Activated T-helper 2 cell treated with anti-CD3 and anti-CD28 coated beads, Interferon-gamma antibody, Interleukin-2, Interleukin-4, amounts not matched to agents 10 μg/mL and 5 μg/mL and 100 μg/mL, durations not matched to agents 14 hours and 24 hours and 36 hours (primary cell): Measurements from ENCODE around the gene OR52E1. TPM values are rescaled to one million over a fixed set of nuclear protein-coding genes. Genes with fewer than 3 reads are reported as not detected.
"Not testable (repeated sequence)": the region's sequence is repeated elsewhere in the genome, so short reads cannot be mapped to it uniquely, and the experiment has no call there.

Experiments
- DNase-seq: peaks from one replicate; pipeline ENCODE4 v3.0.0; 2021; ENCODE audit warnings: low spot score
- H3K27ac Mint-ChIP-seq: one replicate; pipeline ENCODE4 v1.8.0; 2021; ENCODE audit warnings: mixed read lengths
- H3K27me3 Mint-ChIP-seq: one replicate; pipeline ENCODE4 v1.8.0; 2021; ENCODE audit warnings: low read depth, mixed read lengths
- H3K36me3 Mint-ChIP-seq: one replicate; pipeline ENCODE4 v1.8.0; 2021; ENCODE audit warnings: low read depth, mixed read lengths
- H3K4me1 Mint-ChIP-seq: one replicate; pipeline ENCODE4 v1.8.0; 2021; ENCODE audit warnings: low read depth, mixed read lengths
- H3K4me3 Mint-ChIP-seq: one replicate; pipeline ENCODE4 v1.8.0; 2021; ENCODE audit warnings: low read depth, mild to moderate bottlenecking, moderate library complexity, mixed read lengths
- H3K9me3 Mint-ChIP-seq: one replicate; pipeline ENCODE4 v1.8.0; 2021; ENCODE audit warnings: mixed read lengths
- intact Hi-C: fragments of 100-400 bp; cut with micrococcal nuclease; formaldehyde crosslinking; loops from one replicate; pipeline ENCODE4 v1.15.1; 2023
- total RNA-seq: library from RNA; stranded (reverse); gene quantifications from 2 replicates; pipeline ENCODE4 v1.2.3, GENCODE V29; 2022

The OR52E1 gene
- total RNA-seq = not detected in 2 replicates

DNA sequence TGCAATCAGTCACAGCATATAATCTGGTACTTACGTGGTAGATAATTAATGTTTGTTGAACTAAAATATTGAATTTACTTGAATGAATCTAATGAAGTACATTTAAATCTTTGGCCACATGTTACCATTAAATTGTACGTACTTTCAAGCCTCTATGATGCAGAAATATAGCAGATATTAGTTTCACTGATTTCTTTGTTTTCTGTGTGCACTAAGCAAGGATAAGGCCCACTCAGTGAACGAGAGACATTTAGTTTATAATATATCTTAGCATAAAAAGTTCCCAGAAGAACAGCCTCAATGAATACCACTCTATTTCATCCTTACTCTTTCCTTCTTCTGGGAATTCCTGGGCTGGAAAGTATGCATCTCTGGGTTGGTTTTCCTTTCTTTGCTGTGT lies at the start of gene OR52E1:
Gene OR52E1 (plus strand): TSS at position 301 of the 400 bp plus-strand sequence.
- H3K36me3 Mint-ChIP-seq = no peaks in the 10 kb centered on the region
- H3K4me1 Mint-ChIP-seq = no peaks in the 10 kb centered on the region
- no peaks in the 10 kb centered on the region for H3K27me3 Mint-ChIP-seq
- H3K27ac Mint-ChIP-seq = no peak within 1 kb of the TSS
- DNase-seq = no peak
- no peak within 1 kb of the TSS for H3K4me3 Mint-ChIP-seq
- intact Hi-C loops = no loop called here
- H3K9me3 Mint-ChIP-seq = no peaks in the 10 kb centered on the region

DNA sequence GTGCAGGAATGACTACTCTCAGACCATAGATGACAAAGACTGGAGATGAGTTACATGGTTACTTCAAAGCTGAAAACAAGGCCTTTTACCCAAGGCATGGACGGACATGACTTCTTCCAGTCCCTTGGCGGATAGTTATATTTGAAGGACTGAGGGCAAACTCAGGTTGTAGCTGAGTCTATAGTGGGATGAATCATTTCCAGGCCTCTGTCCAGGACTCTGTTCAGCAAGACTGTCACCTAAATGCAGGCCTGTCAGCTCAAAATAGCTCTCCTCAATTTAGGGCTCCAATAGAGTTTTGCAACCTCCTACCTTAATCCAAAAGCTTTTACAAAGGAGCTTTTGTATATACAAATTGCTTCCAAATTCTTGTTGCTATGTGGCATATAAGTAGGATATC lies 47.4 kb upstream of the OR52E1 start:
- intact Hi-C loops = no loop called here
- Mint-ChIP-seq H3K9me3 (peaks cover 20% of the 10 kb centered on the region), H3K36me3 (no peaks in the 10 kb centered on the region), H3K27me3 (no peaks in the 10 kb centered on the region), H3K27ac (no peak overlapping the region), H3K4me3 (no peak overlapping the region), H3K4me1 (no peaks in the 10 kb centered on the region)
- DNase-seq = no peak

GRCh38 chr11:5036669-5037068 lies 32.7 kb upstream of the OR52E1 start:
- intact Hi-C loops = no loop called here
- no peaks in the 10 kb centered on the region for H3K4me1 Mint-ChIP-seq

DNA sequence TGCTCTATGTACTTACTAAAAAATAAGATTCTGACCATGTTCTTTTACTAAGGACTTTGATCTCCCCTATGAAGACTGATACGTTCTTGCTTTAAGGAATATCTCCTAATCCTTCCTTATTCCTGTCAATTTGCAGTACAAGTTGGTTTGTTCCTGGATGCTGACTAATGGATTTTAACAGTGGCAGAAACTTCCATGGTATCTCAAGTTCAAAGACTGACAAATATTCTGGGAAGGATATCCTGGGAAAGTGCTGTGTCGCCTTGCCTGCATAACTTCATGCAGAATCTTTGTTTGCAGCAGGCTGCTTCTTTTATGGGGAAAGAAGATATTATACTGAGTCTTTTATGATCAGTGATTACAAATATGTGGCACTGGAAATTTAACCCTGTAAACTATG lies 31.4 kb upstream of the OR52E1 start:
- no peaks in the 10 kb centered on the region for H3K4me1 Mint-ChIP-seq
- H3K27me3 Mint-ChIP-seq = no peaks in the 10 kb centered on the region
- no peak for DNase-seq
- H3K36me3 Mint-ChIP-seq = no peaks in the 10 kb centered on the region
- H3K4me3 Mint-ChIP-seq = no peak overlapping the region
- H3K9me3 Mint-ChIP-seq = no peaks in the 10 kb centered on the region
- H3K27ac Mint-ChIP-seq = no peak overlapping the region
- intact Hi-C loops = no loop called here

More at GRCh38 chr11:5036669-5037068, 32.7 kb upstream of the OR52E1 start:
- Mint-ChIP-seq H3K36me3 (no peaks in the 10 kb centered on the region), H3K9me3 (no peaks in the 10 kb centered on the region), H3K27ac (no peak overlapping the region), H3K27me3 (no peaks in the 10 kb centered on the region), H3K4me3 (no peak overlapping the region)
- no peak for DNase-seq

DNA sequence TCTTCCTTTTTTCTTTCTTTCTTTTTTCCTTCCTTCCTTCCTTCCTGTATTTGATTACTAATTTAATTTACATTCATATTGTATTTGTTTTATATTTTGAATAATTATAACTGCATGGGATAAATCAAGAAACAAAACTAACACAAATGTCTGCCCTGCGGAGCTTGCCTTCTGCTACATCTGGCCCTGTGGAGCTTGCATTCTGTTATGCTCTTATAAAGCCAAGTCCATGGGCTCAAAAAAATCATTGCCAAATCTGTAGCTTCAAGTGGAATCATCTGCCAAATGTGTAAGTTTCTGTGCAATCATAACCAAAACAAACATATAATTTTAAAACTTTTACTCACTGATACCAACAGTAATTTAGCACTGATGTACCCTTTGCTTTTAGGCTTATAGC lies 31.0 kb upstream of the OR52E1 start:
- no peaks in the 10 kb centered on the region for H3K36me3 Mint-ChIP-seq
- no peak for DNase-seq
- no peaks in the 10 kb centered on the region for H3K4me1 Mint-ChIP-seq
- intact Hi-C loops = no loop called here
- no peak overlapping the region for H3K4me3 Mint-ChIP-seq
- no peak overlapping the region for H3K27ac Mint-ChIP-seq
- H3K9me3 Mint-ChIP-seq = no peaks in the 10 kb centered on the region
- H3K27me3 Mint-ChIP-seq = no peaks in the 10 kb centered on the region

DNA sequence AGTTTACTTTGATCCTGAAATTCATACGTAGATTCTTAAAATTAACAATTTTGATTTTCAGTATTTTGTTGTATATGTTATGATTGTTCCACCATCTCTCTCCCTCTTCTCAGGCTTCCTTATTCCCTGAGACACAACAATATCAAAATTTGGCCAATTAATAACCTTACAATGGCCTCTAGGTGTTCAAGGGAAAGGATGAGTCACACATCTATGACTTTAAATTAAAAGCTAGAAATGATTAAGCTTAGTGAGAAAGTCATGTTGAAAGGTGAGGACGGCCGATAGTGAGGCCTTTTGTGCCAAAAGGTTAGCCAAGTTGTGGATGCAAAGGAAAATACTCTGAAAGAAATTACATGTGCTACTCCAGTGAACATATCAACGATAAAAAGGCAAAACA lies 28.5 kb upstream of the OR52E1 start:
- intact Hi-C loops = no loop called here
- Mint-ChIP-seq H3K4me3 (no peak overlapping the region), H3K9me3 (no peaks in the 10 kb centered on the region), H3K27ac (no peak overlapping the region), H3K36me3 (no peaks in the 10 kb centered on the region), H3K4me1 (no peaks in the 10 kb centered on the region), H3K27me3 (no peaks in the 10 kb centered on the region)
- no peak for DNase-seq

- Mint-ChIP-seq H3K27me3 (no peaks in the 10 kb centered on the region), H3K9me3 (no peaks in the 10 kb centered on the region), H3K27ac (no peak overlapping the region), H3K4me3 (no peak overlapping the region), H3K36me3 (no peaks in the 10 kb centered on the region), H3K4me1 (no peaks in the 10 kb centered on the region)
- intact Hi-C loops = no loop called here
- DNase-seq = no peak
Measured at GRCh38 chr11:5042091-5042490, 27.3 kb upstream of the OR52E1 start.

GRCh38 chr11:5043380-5043779 lies 26.0 kb upstream of the OR52E1 start:
- no peak for DNase-seq
- no peak overlapping the region for H3K4me3 Mint-ChIP-seq
- H3K27me3 Mint-ChIP-seq = no peaks in the 10 kb centered on the region
- intact Hi-C loops = no loop called here
- H3K27ac Mint-ChIP-seq = no peak overlapping the region
- H3K4me1 Mint-ChIP-seq = no peaks in the 10 kb centered on the region
- H3K36me3 Mint-ChIP-seq = no peaks in the 10 kb centered on the region
- H3K9me3 Mint-ChIP-seq = no peaks in the 10 kb centered on the region

- Mint-ChIP-seq H3K36me3 (no peaks in the 10 kb centered on the region), H3K4me1 (no peaks in the 10 kb centered on the region), H3K27me3 (no peaks in the 10 kb centered on the region), H3K9me3 (no peaks in the 10 kb centered on the region), H3K4me3 (no peak within 1 kb of the TSS), H3K27ac (no peak within 1 kb of the TSS)
- intact Hi-C loops = no loop called here
- no peak for DNase-seq
Measured at GRCh38 chr11:5046226-5046625, 23.1 kb upstream of the OR52E1 start, which contains the start of gene OR52J3. Gene OR52J3, plus strand, starts transcription at chr11:5046526. Its CDS starts 0 bp downstream, at chr11:5046526.

DNA sequence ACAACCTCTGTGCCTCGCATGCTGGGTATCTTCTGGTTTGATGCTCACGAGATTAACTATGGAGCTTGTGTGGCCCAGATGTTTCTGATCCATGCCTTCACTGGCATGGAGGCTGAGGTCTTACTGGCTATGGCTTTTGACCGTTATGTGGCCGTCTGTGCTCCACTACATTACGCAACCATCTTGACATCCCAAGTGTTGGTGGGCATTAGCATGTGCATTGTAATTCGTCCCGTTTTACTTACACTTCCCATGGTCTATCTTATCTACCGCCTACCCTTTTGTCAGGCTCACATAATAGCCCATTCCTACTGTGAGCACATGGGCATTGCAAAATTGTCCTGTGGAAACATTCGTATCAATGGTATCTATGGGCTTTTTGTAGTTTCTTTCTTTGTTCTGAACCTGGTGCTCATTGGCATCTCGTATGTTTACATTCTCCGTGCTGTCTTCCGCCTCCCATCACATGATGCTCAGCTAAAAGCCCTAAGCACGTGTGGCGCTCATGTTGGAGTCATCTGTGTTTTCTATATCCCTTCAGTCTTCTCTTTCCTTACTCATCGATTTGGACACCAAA lies 22.5 kb upstream of the OR52E1 start:
- no peaks in the 10 kb centered on the region for H3K4me1 Mint-ChIP-seq
- intact Hi-C loops = no loop called here
- no peaks in the 10 kb centered on the region for H3K9me3 Mint-ChIP-seq
- no peak overlapping the region for H3K4me3 Mint-ChIP-seq
- H3K27ac Mint-ChIP-seq = no peak overlapping the region
- no peaks in the 10 kb centered on the region for H3K27me3 Mint-ChIP-seq
- no peaks in the 10 kb centered on the region for H3K36me3 Mint-ChIP-seq
- DNase-seq = no peak

- intact Hi-C loops, H3K27ac Mint-ChIP-seq, H3K9me3 Mint-ChIP-seq, H3K4me3 Mint-ChIP-seq, H3K36me3 Mint-ChIP-seq, H3K4me1 Mint-ChIP-seq, DNase-seq, H3K27me3 Mint-ChIP-seq: not testable (repeated sequence)
Measured at GRCh38 chr11:5058679-5059078, 10.7 kb upstream of the OR52E1 start.

GRCh38 chr11:5059391-5059790 lies 10.0 kb upstream of the OR52E1 start, which contains the start of gene OR52E2:
Gene OR52E2, minus strand, starts transcription at chr11:5059627. Its CDS starts 0 bp downstream, at chr11:5059627.
- Mint-ChIP-seq H3K27ac (no peak within 1 kb of the TSS), H3K27me3 (no peaks in the 10 kb centered on the region), H3K9me3 (no peaks in the 10 kb centered on the region), H3K4me1 (no peaks in the 10 kb centered on the region), H3K4me3 (no peak within 1 kb of the TSS), H3K36me3 (no peaks in the 10 kb centered on the region)
- intact Hi-C loops = no loop called here
- no peak for DNase-seq

DNA sequence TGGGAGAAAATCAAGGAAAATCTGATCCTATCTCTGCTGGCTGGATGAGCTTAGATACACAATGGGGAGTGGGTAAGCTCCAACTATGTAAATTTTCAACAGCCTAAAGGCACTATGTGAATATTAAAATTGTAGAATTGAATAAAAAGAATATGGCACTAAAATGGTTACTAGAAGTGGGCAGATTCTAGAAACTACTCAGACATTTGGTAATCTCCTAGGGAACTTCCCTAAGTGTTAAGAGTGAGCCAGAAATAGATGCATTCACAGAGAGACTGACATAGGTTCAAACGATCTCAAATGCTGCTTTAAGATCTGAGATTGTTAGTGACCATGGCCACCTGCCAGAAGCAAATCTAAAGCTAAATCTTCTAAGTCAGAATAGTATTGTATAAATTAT lies 4.3 kb upstream of the OR52E1 start:
- intact Hi-C loops = no loop called here
- H3K4me3 Mint-ChIP-seq = no peak overlapping the region
- no peaks in the 10 kb centered on the region for H3K4me1 Mint-ChIP-seq
- H3K9me3 Mint-ChIP-seq = no peaks in the 10 kb centered on the region
- H3K27me3 Mint-ChIP-seq = no peaks in the 10 kb centered on the region
- no peaks in the 10 kb centered on the region for H3K36me3 Mint-ChIP-seq
- H3K27ac Mint-ChIP-seq = no peak overlapping the region
- DNase-seq = no peak

DNA sequence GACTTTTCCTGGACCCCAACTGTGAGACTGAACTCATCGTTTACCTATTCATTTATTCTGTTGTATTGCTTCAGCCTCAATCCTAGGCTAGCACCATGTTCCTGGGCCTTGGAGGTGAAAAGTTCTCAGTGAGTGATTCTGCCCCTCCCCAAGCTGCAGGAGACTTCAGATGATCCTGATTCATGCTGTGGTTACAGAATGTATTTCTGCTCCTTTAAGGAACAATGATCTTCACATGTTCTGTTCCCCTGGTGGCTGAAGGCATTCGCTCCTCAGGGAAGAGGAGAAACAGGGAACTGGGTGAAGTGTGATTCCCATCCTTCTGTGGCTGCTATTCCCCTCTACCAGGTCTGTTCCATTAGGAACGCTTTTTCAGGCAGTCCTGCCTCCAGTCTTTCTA lies 2.4 kb downstream of the OR52E1 start:
- DNase-seq = no peak
- Mint-ChIP-seq H3K9me3 (no peaks in the 10 kb centered on the region), H3K36me3 (no peaks in the 10 kb centered on the region), H3K4me1 (no peaks in the 10 kb centered on the region), H3K27me3 (no peaks in the 10 kb centered on the region), H3K27ac (no peak overlapping the region), H3K4me3 (no peak overlapping the region)
- intact Hi-C loops = no loop called here
